SJCRH30 (cell line): Measurements from ENCODE around the gene CREB5. TPM values are rescaled to one million over a fixed set of nuclear protein-coding genes. Genes with fewer than 3 reads are reported as not detected.
A peak's percentile ranks its signal among the peaks of the same experiment; 100 is the strongest.

Experiments used
- DNase-seq, 2 experiments: peaks; one replicate each; pipeline ENCODE4 v3.0.0-alpha.2; 2015 to 2020
- H3K27ac ChIP-seq: fragments of 250-450 bp; sonication (Bioruptor Pico); 2 replicates; pipeline ENCODE4 v1.5.1; 2020; ENCODE audit warnings: mild to moderate bottlenecking, moderate library complexity
- H3K27me3 ChIP-seq: fragments of 250-450 bp; sonication (Bioruptor Pico); 2 replicates; pipeline ENCODE4 v1.5.1; 2020; ENCODE audit warnings: mild to moderate bottlenecking, moderate library complexity
- H3K36me3 ChIP-seq: fragments of 250-450 bp; sonication (Bioruptor Pico); 2 replicates; pipeline ENCODE4 v1.5.1; 2020; ENCODE audit warnings: mild to moderate bottlenecking, moderate library complexity
- H3K4me1 ChIP-seq: fragments of 250-450 bp; sonication (Bioruptor Pico); 2 replicates; pipeline ENCODE4 v1.5.1; 2020; ENCODE audit warnings: mild to moderate bottlenecking, moderate library complexity
- H3K4me3 ChIP-seq: fragments of 250-450 bp; sonication (Bioruptor Pico); 2 replicates; pipeline ENCODE4 v1.5.1; 2020; ENCODE audit warnings: mild to moderate bottlenecking, moderate library complexity
- H3K9me3 ChIP-seq: fragments of 250-450 bp; sonication (Bioruptor Pico); replicated peaks from 2 replicates; pipeline ENCODE4 v1.5.1; 2020; ENCODE audit warnings: mild to moderate bottlenecking, moderate library complexity
- total RNA-seq: library from RNA; depleted of rRNA; stranded (reverse); fragments of >200 nt; shearing (Covaris generic); gene quantifications from 2 replicates; pipeline ENCODE4 v1.2.3, GENCODE V29; 2014

The CREB5 gene
- total RNA-seq, 1 experiment from 2014 or later, result 20.8 TPM

- Histone ChIP-seq H3K4me3 (no peak overlapping the region), H3K27ac (no peak overlapping the region), H3K36me3 (no peaks in the 10 kb centered on the region), H3K9me3 (no peaks in the 10 kb centered on the region), H3K4me1 (no peaks in the 10 kb centered on the region), H3K27me3 (no peaks in the 10 kb centered on the region)
- DNase-seq, result no peak
Measured at GRCh38 chr7:28470344-28470743, 58.0 kb downstream of the CREB5 start.

GRCh38 chr7:28472332-28472731 lies 60.0 kb downstream of the CREB5 start:
- no peak for DNase-seq
- Histone ChIP-seq H3K4me3 (no peak overlapping the region), H3K36me3 (no peaks in the 10 kb centered on the region), H3K9me3 (no peaks in the 10 kb centered on the region), H3K4me1 (no peaks in the 10 kb centered on the region; the same call in 1 of the 2 replicates), H3K27ac (no peak overlapping the region), H3K27me3 (no peaks in the 10 kb centered on the region)

GRCh38 chr7:28473571-28474281 lies 61.4 kb downstream of the CREB5 start:
- no peaks in the 10 kb centered on the region for H3K36me3 ChIP-seq
- H3K27ac ChIP-seq, result no peak overlapping the region
- no peaks in the 10 kb centered on the region for H3K27me3 ChIP-seq
- no peaks in the 10 kb centered on the region; the same call in 1 of the 2 replicates for H3K4me1 ChIP-seq
- no peak overlapping the region for H3K4me3 ChIP-seq
- DNase-seq, result no peak
- H3K9me3 ChIP-seq, result no peaks in the 10 kb centered on the region

GRCh38 chr7:28474282-28474638 lies 61.9 kb downstream of the CREB5 start:
- Histone ChIP-seq H3K36me3 (no peaks in the 10 kb centered on the region), H3K4me3 (no peak overlapping the region), H3K4me1 (no peaks in the 10 kb centered on the region; the same call in 1 of the 2 replicates), H3K9me3 (no peaks in the 10 kb centered on the region), H3K27ac (no peak overlapping the region), H3K27me3 (no peaks in the 10 kb centered on the region)
- no peak for DNase-seq

- Histone ChIP-seq H3K4me1 (no peaks in the 10 kb centered on the region; the same call in 1 of the 2 replicates), H3K4me3 (no peak overlapping the region), H3K27ac (no peak overlapping the region), H3K27me3 (no peaks in the 10 kb centered on the region), H3K36me3 (no peaks in the 10 kb centered on the region), H3K9me3 (no peaks in the 10 kb centered on the region)
- DNase-seq, result no peak
Measured at GRCh38 chr7:28474640-28475039, 62.3 kb downstream of the CREB5 start.

GRCh38 chr7:28477041-28477442 lies 64.7 kb downstream of the CREB5 start:
- H3K27me3 ChIP-seq, result no peaks in the 10 kb centered on the region
- no peaks in the 10 kb centered on the region for H3K36me3 ChIP-seq
- peaks cover 17% of the 10 kb centered on the region for H3K4me1 ChIP-seq
- H3K27ac ChIP-seq, result no peak overlapping the region
- DNase-seq, result no peak
- no peak overlapping the region for H3K4me3 ChIP-seq
- H3K9me3 ChIP-seq, result no peaks in the 10 kb centered on the region

- Histone ChIP-seq H3K27me3 (no peaks in the 10 kb centered on the region), H3K36me3 (no peaks in the 10 kb centered on the region), H3K4me1 (peaks cover 32% of the 10 kb centered on the region), H3K9me3 (no peaks in the 10 kb centered on the region), H3K27ac (no peak overlapping the region), H3K4me3 (no peak overlapping the region)
- DNase-seq, result no peak
Measured at GRCh38 chr7:28478656-28479055, 66.3 kb downstream of the CREB5 start.

GRCh38 chr7:28479507-28479947 lies 67.2 kb downstream of the CREB5 start:
- peaks cover 32% of the 10 kb centered on the region for H3K4me1 ChIP-seq
- DNase-seq, result no peak
- no peak overlapping the region for H3K27ac ChIP-seq
- H3K4me3 ChIP-seq, result no peak overlapping the region
- H3K9me3 ChIP-seq, result no peaks in the 10 kb centered on the region
- H3K36me3 ChIP-seq, result no peaks in the 10 kb centered on the region
- no peaks in the 10 kb centered on the region for H3K27me3 ChIP-seq

- H3K9me3 ChIP-seq, result no peaks in the 10 kb centered on the region
- no peaks in the 10 kb centered on the region for H3K36me3 ChIP-seq
- H3K27me3 ChIP-seq, result no peaks in the 10 kb centered on the region
- no peak for DNase-seq
- H3K4me3 ChIP-seq, result peak overlapping the region; percentile 34
- peak overlapping the region; percentile 77 for H3K27ac ChIP-seq
- H3K4me1 ChIP-seq, result peaks cover 32% of the 10 kb centered on the region
Measured at GRCh38 chr7:28480595-28480994, 68.3 kb downstream of the CREB5 start.

- H3K9me3 ChIP-seq, result no peaks in the 10 kb centered on the region
- no peaks in the 10 kb centered on the region for H3K27me3 ChIP-seq
- peak overlapping the region; percentile 34 for H3K4me3 ChIP-seq
- H3K4me1 ChIP-seq, result peaks cover 32% of the 10 kb centered on the region
- peak overlapping the region; percentile 77 for H3K27ac ChIP-seq
- peak; percentile 67 to 83 for DNase-seq
- no peaks in the 10 kb centered on the region for H3K36me3 ChIP-seq
Measured at GRCh38 chr7:28481091-28481926, 69.0 kb downstream of the CREB5 start.

- peaks cover 32% of the 10 kb centered on the region for H3K4me1 ChIP-seq
Measured at GRCh38 chr7:28483112-28483511, 70.8 kb downstream of the CREB5 start.

GRCh38 chr7:28483908-28484605 lies 71.7 kb downstream of the CREB5 start:
- Histone ChIP-seq H3K27me3 (no peaks in the 10 kb centered on the region), H3K27ac (no peak overlapping the region), H3K9me3 (no peaks in the 10 kb centered on the region), H3K4me1 (peaks cover 32% of the 10 kb centered on the region), H3K4me3 (no peak overlapping the region), H3K36me3 (no peaks in the 10 kb centered on the region)
- DNase-seq, result no peak

More at GRCh38 chr7:28483112-28483511, 70.8 kb downstream of the CREB5 start:
- Histone ChIP-seq H3K27me3 (no peaks in the 10 kb centered on the region), H3K36me3 (no peaks in the 10 kb centered on the region), H3K4me3 (no peak overlapping the region), H3K27ac (no peak overlapping the region), H3K9me3 (no peaks in the 10 kb centered on the region)
- no peak for DNase-seq

- Histone ChIP-seq H3K27me3 (no peaks in the 10 kb centered on the region), H3K9me3 (no peaks in the 10 kb centered on the region), H3K4me1 (peaks cover 32% of the 10 kb centered on the region), H3K27ac (no peak overlapping the region), H3K36me3 (no peaks in the 10 kb centered on the region), H3K4me3 (no peak overlapping the region)
- DNase-seq, result no peak
Measured at GRCh38 chr7:28484606-28484935, 72.3 kb downstream of the CREB5 start.

- no peak for DNase-seq
- Histone ChIP-seq H3K27ac (no peak overlapping the region), H3K36me3 (no peaks in the 10 kb centered on the region), H3K9me3 (no peaks in the 10 kb centered on the region), H3K27me3 (no peaks in the 10 kb centered on the region), H3K4me1 (peaks cover 10% of the 10 kb centered on the region), H3K4me3 (no peak overlapping the region)
Measured at GRCh38 chr7:28487487-28487886, 75.2 kb downstream of the CREB5 start.
